Caco-2 (cell line): Measurements from ENCODE around the gene OR52B6. TPM values are rescaled to one million over a fixed set of nuclear protein-coding genes. Genes with fewer than 3 reads are reported as not detected.
"Not testable (repeated sequence)": the region's sequence is repeated elsewhere in the genome, so short reads cannot be mapped to it uniquely, and the experiment has no call there.

Experiments used
- BruUV-seq: library from RNA; stranded (reverse); fragments of 400-500 nt; replicated peaks from 2 replicates; lab custom pipeline; 2021; lab: Mats Ljungman, UMichigan
- CTCF ChIA-PET: fragments of 300-600 bp; sonication (Branson Sonifier 250); formaldehyde crosslinking; loops from one replicate; lab custom pipeline; 2022; ENCODE audit warnings: antibody characterized with exemption; lab: Charles Lee
- POLR2A ChIA-PET: fragments of 300-600 bp; sonication (Branson Sonifier 250); formaldehyde crosslinking; loops from one replicate; lab custom pipeline; 2022; ENCODE audit warnings: antibody characterized with exemption; lab: Charles Lee
- DNase-seq, 2 experiments: peaks; one replicate each; pipeline versions ENCODE4 v3.0.0 to v3.0.0-alpha.2; 2020 to 2022
- H3K27me3 ChIP-seq: replicated peaks from 2 replicates; pipeline ENCODE4 v1.6.0; 2011; ENCODE audit warnings: low read length; ENCODE audit not compliant: control insufficient read depth, insufficient read depth
- H3K36me3 ChIP-seq: 2 replicates; pipeline ENCODE4 v1.5.1; 2011; ENCODE audit warnings: low read length; ENCODE audit not compliant: control insufficient read depth, insufficient read depth
- H3K4me1 ChIP-seq: fragments of 250-450 bp; sonication (Bioruptor Pico); 2 replicates; pipeline ENCODE4 v1.5.1; 2020; ENCODE audit warnings: mild to moderate bottlenecking
- H3K4me3 ChIP-seq: 2 replicates; pipeline ENCODE4 v1.5.1; 2011; ENCODE audit warnings: low read depth, mild to moderate bottlenecking, control low read depth, low read length
- H3K9me3 ChIP-seq: fragments of 250-450 bp; sonication (Bioruptor Pico); 2 replicates; pipeline ENCODE4 v1.5.1; 2020; ENCODE audit warnings: mild to moderate bottlenecking, moderate library complexity
- H3K27ac Mint-ChIP-seq: one replicate; pipeline ENCODE4 v1.8.0; 2022; ENCODE audit warnings: mixed read lengths; ENCODE audit not compliant: unreplicated experiment
- H3K27me3 Mint-ChIP-seq: one replicate; pipeline ENCODE4 v1.8.0; 2022; ENCODE audit warnings: mixed read lengths; ENCODE audit not compliant: insufficient read depth, unreplicated experiment
- H3K36me3 Mint-ChIP-seq: one replicate; pipeline ENCODE4 v1.8.0; 2022; ENCODE audit warnings: mild to moderate bottlenecking, mixed read lengths; ENCODE audit not compliant: insufficient read depth, unreplicated experiment
- H3K4me1 Mint-ChIP-seq: one replicate; pipeline ENCODE4 v1.8.0; 2022; ENCODE audit warnings: low read depth, mixed read lengths; ENCODE audit not compliant: unreplicated experiment
- H3K4me3 Mint-ChIP-seq: one replicate; pipeline ENCODE4 v1.8.0; 2022; ENCODE audit warnings: mild to moderate bottlenecking, moderate library complexity, mixed read lengths; ENCODE audit not compliant: unreplicated experiment
- H3K9me3 Mint-ChIP-seq: one replicate; pipeline ENCODE4 v1.8.0; 2022; ENCODE audit warnings: mixed read lengths; ENCODE audit not compliant: unreplicated experiment
- CTCF ChIP-seq, 2 experiments: fragments of 200-600 bp in 1 of 2; IDR thresholded peaks; 1 replicate in 1 of 2; 2 replicates in 1 of 2; pipeline versions ENCODE4 v1.5.1 to v1.8.0; 2011 to 2022; ENCODE audit warnings: antibody characterized with exemption in 1 of 2, control low read depth in 1 of 2, inconsistent platforms in 1 of 2, low read depth in 1 of 2, low read length in 1 of 2, mild to moderate bottlenecking in 1 of 2, moderate library complexity in 1 of 2; ENCODE audit not compliant: insufficient read depth in 1 of 2, severe bottlenecking in 1 of 2, unreplicated experiment in 1 of 2
- intact Hi-C: fragments of 100-400 bp; cut with micrococcal nuclease; formaldehyde crosslinking; loops from one replicate; pipeline ENCODE4 v1.10.0; 2022; ENCODE audit not compliant: unreplicated experiment
- total RNA-seq: library from RNA; stranded (reverse); gene quantifications from 2 replicates; pipeline ENCODE4 v1.2.3, GENCODE V29; 2022

Gene OR52B6
- total RNA-seq, 1 experiment from 2014 or later, result not detected

DNA sequence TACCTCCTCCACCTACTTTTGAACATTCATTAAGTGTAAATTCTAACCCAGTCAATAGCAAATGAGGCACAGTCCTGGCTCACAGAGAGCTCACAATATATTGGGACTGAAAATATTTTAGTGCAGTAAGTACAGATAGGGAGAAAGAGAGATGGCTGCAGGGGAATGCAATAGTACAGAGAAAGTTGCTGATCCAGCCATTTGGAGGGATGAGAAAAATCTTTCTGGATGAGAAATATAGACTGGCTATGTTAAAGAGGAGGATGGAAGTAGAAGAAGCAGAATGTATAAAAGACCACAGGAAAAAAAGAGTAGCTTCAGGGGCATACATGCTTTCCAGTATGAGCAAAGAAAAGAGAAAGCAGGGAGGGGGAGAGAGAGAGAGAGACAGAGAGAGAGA lies 3.6 kb upstream of the OR52B6 start:
- Mint-ChIP-seq H3K27ac (no peak overlapping the region), H3K9me3 (no peaks in the 10 kb centered on the region), H3K36me3 (no peaks in the 10 kb centered on the region), H3K4me3 (no peak overlapping the region), H3K27me3 (no peaks in the 10 kb centered on the region), H3K4me1 (no peaks in the 10 kb centered on the region)
- no peaks in the 10 kb centered on the region for H3K36me3 ChIP-seq
- POLR2A ChIA-PET, result no interaction called here
- no peaks in the 10 kb centered on the region for H3K27me3 ChIP-seq
- H3K4me1 ChIP-seq, result no peaks in the 10 kb centered on the region
- CTCF ChIA-PET, result interaction anchor here (0.6 kb wide), 1 partner anchor 137 kb away, joined by 6 read pairs; no protein-coding TSS in a partner anchor
- no peak for DNase-seq
- no TSS peak for BruUV-seq
- intact Hi-C loops, result no loop called here
- no peaks in the 10 kb centered on the region for H3K9me3 ChIP-seq
- H3K4me3 ChIP-seq, result no peak overlapping the region
- TF ChIP-seq CTCF (IDR thresholded peaks at IDR 0.05; ENCODE audit: insufficient read depth in 1 of 2, low read depth in 1 of 2, low read length in 1 of 2, severe bottlenecking in 1 of 2, unreplicated experiment in 1 of 2), result no peak

DNA sequence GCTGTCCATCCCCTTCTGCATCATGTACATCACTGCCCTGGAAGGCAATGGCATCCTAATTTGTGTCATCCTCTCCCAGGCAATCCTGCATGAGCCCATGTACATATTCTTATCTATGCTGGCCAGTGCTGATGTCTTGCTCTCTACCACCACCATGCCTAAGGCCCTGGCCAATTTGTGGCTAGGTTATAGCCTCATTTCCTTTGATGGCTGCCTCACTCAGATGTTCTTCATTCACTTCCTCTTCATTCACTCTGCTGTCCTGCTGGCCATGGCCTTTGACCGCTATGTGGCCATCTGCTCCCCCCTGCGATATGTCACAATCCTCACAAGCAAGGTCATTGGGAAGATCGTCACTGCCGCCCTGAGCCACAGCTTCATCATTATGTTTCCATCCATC lies 337 bp downstream of the OR52B6 start:
- Histone ChIP-seq H3K4me1 (no peaks in the 10 kb centered on the region), H3K4me3 (no peak overlapping the region), H3K9me3 (no peaks in the 10 kb centered on the region), H3K27me3 (no peaks in the 10 kb centered on the region), H3K36me3 (no peaks in the 10 kb centered on the region)
- Mint-ChIP-seq H3K4me1 (no peaks in the 10 kb centered on the region), H3K27ac (no peak overlapping the region), H3K4me3 (no peak overlapping the region), H3K27me3 (no peaks in the 10 kb centered on the region), H3K36me3 (no peaks in the 10 kb centered on the region), H3K9me3 (no peaks in the 10 kb centered on the region)
- DNase-seq, result no peak
- no peak for TF ChIP-seq CTCF (IDR thresholded peaks at IDR 0.05; ENCODE audit: insufficient read depth in 1 of 2, low read depth in 1 of 2, low read length in 1 of 2, severe bottlenecking in 1 of 2, unreplicated experiment in 1 of 2)
- CTCF ChIA-PET, result no interaction called here
- POLR2A ChIA-PET, result no interaction called here
- intact Hi-C loops, result no loop called here
- BruUV-seq, result no TSS peak

- H3K4me1 ChIP-seq, H3K27ac Mint-ChIP-seq, intact Hi-C loops, H3K36me3 ChIP-seq, H3K4me3 ChIP-seq, H3K27me3 ChIP-seq, H3K36me3 Mint-ChIP-seq, POLR2A ChIA-PET, H3K9me3 Mint-ChIP-seq, H3K4me3 Mint-ChIP-seq, CTCF ChIA-PET, H3K4me1 Mint-ChIP-seq, DNase-seq, BruUV-seq, H3K27me3 Mint-ChIP-seq, H3K9me3 ChIP-seq: not testable (repeated sequence)
Observed at GRCh38 chr11:5584458-5584857, 3.8 kb downstream of the OR52B6 start.

DNA sequence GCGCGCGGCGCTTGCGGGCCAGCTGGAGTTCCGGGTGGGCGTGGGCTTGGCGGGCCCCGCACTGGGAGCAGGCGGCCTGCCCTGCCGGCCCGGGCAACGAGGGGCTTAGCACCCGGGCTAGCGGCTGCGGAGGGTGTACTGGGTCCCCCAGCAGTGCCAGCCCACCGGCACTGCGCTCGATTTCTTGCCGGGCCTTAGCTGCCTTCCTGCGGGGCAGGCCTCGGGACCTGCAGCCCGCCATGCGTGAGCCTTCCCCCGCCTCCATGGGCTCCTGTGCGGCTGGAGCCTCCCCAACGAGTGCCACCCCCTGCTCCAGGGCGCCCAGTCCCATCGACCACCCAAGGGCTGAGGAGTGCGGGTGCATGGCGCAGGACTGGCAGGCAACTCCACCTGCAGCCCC lies 9.2 kb downstream of the OR52B6 start:
- POLR2A ChIA-PET, H3K36me3 Mint-ChIP-seq, H3K27ac Mint-ChIP-seq, intact Hi-C loops, H3K4me3 ChIP-seq, H3K4me1 ChIP-seq, H3K27me3 Mint-ChIP-seq, BruUV-seq, H3K4me3 Mint-ChIP-seq, DNase-seq, CTCF ChIA-PET, H3K9me3 Mint-ChIP-seq, H3K9me3 ChIP-seq, H3K27me3 ChIP-seq, H3K4me1 Mint-ChIP-seq, H3K36me3 ChIP-seq: not testable (repeated sequence)
